ENCODE measurements around the gene TFEB.

TFEB gene

DNA sequence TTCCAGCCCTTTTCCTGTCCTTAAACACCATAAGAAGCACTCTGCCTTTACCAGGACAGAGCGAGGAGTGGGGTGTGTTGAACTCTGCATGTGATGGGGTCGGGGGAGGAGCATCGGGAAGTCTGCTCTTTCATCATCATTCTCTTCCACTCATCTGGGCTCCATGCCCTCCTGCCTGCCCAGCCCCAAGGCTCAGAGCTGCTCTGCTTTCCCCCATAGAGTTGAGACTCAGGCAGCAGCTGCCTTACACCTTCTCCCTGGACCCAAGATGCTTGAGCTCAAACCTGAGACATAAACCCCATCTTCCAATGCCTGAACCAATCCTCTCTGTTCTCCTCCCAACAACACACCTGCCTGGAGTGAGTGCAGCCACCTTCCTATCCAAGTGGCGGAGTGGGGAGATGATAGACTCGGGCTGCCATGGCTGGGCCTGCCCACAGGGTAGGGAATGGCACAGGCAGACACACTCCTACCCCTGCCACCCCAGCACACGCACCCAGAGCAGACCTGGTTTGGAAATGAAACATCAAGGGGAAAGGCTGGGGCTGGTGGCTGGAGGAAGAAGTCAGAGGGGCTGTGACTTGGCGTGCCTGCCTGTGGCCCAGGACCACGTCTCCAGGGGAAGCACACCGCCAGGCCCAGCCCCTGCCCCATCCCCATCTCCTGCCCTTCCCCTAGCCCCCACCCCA, 28.4 kb downstream of the TFEB start:
- Histone ChIP-seq H3K9me3 (ENCODE audit: insufficient read depth, low read depth, low read length) (no peaks in the 10 kb centered on the region), H3K27me3 (ENCODE audit: insufficient read depth, low read length) (no peaks in the 10 kb centered on the region; the same call in 1 of the 2 replicates), H3K4me3 (ENCODE audit: low read length) (no peak overlapping the region), H3K36me3 (ENCODE audit: insufficient read depth, low read depth, low read length) (no peaks in the 10 kb centered on the region), H3K9ac (ENCODE audit: low read depth, low read length) (no peak overlapping the region), H3K4me1 (ENCODE audit: insufficient read depth, low read length) (no peaks in the 10 kb centered on the region), H3K27ac (ENCODE audit: low read length) (no peak overlapping the region)

DNA sequence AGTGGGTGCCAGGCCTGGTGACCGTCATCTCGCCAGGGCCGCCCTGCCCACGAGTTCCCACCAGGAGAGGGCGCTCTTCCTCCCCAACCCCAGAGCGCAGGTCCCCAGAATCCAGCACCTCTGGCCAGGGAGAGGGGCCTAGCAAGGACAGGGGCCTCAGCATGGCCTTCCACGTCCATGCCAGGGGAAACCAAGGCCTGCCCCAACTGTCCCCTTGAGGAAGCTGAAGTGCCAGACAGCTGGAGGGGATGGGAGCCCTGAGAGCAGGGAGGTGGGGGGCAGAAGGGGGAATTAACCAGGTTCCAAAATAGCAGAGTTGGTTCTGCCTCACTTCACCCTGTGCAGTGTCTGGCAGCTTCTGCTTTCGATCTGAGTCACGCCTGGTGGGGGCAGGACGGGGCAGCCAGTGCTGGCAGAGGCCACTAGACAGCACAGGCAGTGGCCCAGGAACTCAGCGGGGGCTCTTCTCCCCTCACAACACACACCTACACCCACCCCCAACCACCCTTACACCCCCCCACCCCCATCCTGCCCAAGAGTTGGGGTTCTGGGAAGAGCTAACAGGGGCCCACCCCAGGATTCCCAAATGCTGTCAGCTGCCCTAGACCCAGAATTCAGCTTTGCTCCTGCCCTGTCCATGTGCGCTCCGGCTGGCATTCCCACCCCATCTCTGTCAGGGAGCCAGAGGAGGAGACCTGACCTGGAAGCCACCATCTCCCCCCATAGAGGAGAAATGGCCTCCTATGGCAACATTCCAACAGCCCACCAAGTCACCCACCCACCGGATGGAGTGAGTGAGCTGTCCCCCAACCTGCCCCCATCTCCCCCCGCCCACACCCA, 29.2 kb downstream of the TFEB start:
- no peaks in the 10 kb centered on the region for H3K36me3 ChIP-seq (ENCODE audit: insufficient read depth, low read depth, low read length)
- no peak overlapping the region for H3K9ac ChIP-seq (ENCODE audit: low read depth, low read length)
- no peaks in the 10 kb centered on the region; the same call in 1 of the 2 replicates for H3K27me3 ChIP-seq (ENCODE audit: insufficient read depth, low read length)
- H3K27ac ChIP-seq (ENCODE audit: low read length) = no peak overlapping the region
- H3K4me3 ChIP-seq (ENCODE audit: low read length) = no peak overlapping the region
- H3K9me3 ChIP-seq (ENCODE audit: insufficient read depth, low read depth, low read length) = no peaks in the 10 kb centered on the region
- no peaks in the 10 kb centered on the region for H3K4me1 ChIP-seq (ENCODE audit: insufficient read depth, low read length)

DNA sequence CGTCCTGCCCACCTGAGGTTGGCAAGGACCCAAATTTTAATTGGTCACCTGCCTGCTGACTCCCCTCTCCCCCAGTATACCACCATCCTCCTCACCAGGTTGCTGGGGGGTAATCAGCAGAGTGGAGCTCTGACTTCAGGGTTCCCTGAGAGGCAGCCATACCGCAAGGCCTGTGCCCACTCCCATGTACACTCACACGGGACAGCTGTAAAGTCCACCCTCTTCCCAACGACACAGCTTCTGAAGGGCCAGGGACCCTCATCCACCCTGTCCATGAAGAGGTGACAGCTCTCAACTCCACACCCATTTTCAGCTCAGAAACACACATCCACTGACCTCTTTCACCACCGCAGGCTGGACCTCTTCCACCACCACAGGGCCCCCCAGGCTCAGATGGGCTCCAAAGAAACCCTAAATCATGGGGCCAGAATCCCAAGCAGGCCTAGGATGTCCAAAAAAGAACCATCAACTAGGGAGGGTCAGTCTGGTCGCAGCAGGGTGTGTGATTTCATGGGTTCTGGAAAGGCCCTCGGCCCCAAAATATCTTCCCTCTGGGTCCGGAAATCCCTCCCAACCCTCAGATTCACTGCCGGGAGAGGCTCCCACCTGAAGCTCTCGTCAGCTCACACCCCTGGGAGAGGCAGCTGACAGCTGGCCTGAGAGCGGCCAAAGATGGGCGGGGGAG, 30.0 kb downstream of the TFEB start:
- Histone ChIP-seq H3K9ac (ENCODE audit: low read depth, low read length) (no peak overlapping the region), H3K36me3 (ENCODE audit: insufficient read depth, low read depth, low read length) (no peaks in the 10 kb centered on the region), H3K27ac (ENCODE audit: low read length) (no peak overlapping the region)

DNA sequence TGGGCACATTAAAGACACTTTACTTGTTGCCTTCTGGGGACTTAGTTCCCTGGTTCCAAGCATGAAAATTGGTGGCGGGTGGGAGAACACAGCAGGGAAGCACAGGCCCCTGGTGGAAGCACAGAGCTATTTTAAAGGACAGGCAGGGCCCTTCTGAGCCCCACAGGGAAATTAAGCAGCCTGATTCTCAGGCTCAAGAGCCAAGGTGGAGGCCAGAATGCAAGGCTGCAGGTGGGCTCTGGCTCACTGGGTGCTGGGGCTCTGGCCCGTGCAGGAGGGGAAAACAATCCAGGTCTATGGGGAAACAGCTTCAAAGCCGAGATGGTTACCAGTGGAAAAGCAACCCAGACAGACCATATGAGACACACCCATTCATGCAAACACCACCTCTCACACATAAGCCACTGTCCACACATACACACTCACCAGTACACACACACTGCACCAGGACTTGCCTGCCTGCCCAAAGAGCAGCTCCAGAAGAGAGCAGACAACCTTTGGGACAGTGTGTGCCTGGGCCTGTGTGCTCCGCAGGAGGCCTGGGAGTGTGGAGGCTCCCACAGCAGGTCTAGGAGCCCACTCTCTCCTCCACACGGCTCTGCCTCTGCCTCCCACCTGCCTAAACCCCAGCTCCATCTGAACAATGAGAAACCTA, 30.6 kb downstream of the TFEB start:
- H3K9me3 ChIP-seq (ENCODE audit: insufficient read depth, low read depth, low read length) = no peaks in the 10 kb centered on the region
- no peaks in the 10 kb centered on the region; the same call in 1 of the 2 replicates for H3K27me3 ChIP-seq (ENCODE audit: insufficient read depth, low read length)
- no peaks in the 10 kb centered on the region for H3K36me3 ChIP-seq (ENCODE audit: insufficient read depth, low read depth, low read length)
- no peaks in the 10 kb centered on the region; the same call in 1 of the 2 replicates for H3K4me1 ChIP-seq (ENCODE audit: insufficient read depth, low read length)
- H3K9ac ChIP-seq (ENCODE audit: low read depth, low read length) = no peak overlapping the region
- no peak overlapping the region for H3K4me3 ChIP-seq (ENCODE audit: low read length)
- no peak overlapping the region for H3K27ac ChIP-seq (ENCODE audit: low read length)

More for the DNA sequence above, 30.0 kb downstream of the TFEB start:
- H3K4me3 ChIP-seq (ENCODE audit: low read length) = no peak overlapping the region
- H3K27me3 ChIP-seq (ENCODE audit: insufficient read depth, low read length) = no peaks in the 10 kb centered on the region; the same call in 1 of the 2 replicates
- H3K9me3 ChIP-seq (ENCODE audit: insufficient read depth, low read depth, low read length) = no peaks in the 10 kb centered on the region
- H3K4me1 ChIP-seq (ENCODE audit: insufficient read depth, low read length) = no peaks in the 10 kb centered on the region; the same call in 1 of the 2 replicates

DNA sequence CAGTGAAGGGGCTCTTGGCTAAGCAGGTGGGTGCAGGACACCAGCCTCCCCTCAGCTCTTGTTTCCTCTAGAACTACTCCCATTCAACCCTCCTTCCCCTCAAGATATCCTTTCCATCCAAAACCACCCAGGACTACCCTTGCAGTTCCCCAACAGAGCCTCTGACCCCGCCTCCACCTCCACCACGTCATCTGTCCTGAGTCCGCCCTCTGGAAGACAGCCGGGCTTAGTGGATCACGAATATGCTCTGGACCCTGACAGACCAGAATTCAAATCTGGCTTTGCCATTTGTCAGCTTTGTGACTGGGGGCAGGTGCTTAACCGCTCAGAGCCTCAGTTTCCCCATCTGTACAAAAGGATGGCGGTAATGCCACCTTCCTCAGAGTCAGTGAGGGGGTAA, 31.4 kb downstream of the TFEB start:
- H3K36me3 ChIP-seq (ENCODE audit: insufficient read depth, low read depth, low read length) = no peaks in the 10 kb centered on the region
- H3K9ac ChIP-seq (ENCODE audit: low read depth, low read length) = no peak overlapping the region
- no peaks in the 10 kb centered on the region; the same call in 1 of the 2 replicates for H3K27me3 ChIP-seq (ENCODE audit: insufficient read depth, low read length)
- no peak overlapping the region for H3K4me3 ChIP-seq (ENCODE audit: low read length)
- no peaks in the 10 kb centered on the region; the same call in 1 of the 2 replicates for H3K4me1 ChIP-seq (ENCODE audit: insufficient read depth, low read length)
- no peak overlapping the region for H3K27ac ChIP-seq (ENCODE audit: low read length)
- no peaks in the 10 kb centered on the region for H3K9me3 ChIP-seq (ENCODE audit: insufficient read depth, low read depth, low read length)

DNA sequence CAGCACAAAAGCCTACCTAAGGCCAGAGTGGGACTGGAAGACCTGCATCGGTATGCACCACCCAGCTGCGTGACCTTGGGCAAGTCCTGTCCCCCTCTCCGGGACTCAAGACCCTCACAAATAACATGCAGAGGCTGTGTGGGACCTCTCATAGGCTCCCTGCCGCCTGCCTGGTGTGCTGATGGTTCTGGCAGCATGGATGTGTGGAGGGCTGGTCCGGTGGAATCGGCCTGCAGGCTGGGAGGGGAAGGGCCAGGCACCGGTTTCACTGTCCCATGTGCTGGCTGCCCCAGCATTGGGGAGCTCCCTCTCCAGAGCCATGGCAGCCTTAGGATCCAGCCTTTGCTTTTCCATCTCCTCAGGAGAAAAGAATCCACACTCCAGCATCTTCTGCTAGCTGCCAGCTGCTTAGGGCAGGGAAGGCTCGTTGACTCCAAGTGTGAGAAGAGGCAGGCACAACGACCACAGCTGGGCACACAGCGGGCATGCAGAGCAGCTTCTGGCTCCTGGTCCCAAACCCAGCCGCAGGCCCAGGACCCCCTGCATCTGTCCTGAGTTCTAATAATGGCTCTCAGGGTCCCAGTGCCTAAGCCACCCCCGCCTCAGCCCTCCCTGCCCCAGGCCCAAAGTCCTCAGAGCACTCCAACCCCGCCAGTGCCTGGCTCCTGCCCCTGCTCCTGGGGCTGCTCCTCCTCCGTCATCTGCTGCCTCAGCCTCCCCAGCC, 32.5 kb downstream of the TFEB start:
- Histone ChIP-seq H3K4me3 (ENCODE audit: low read length) (no peak overlapping the region), H3K4me1 (ENCODE audit: insufficient read depth, low read length) (no peaks in the 10 kb centered on the region; the same call in 1 of the 2 replicates), H3K27ac (ENCODE audit: low read length) (no peak overlapping the region), H3K36me3 (ENCODE audit: insufficient read depth, low read depth, low read length) (no peaks in the 10 kb centered on the region), H3K9ac (ENCODE audit: low read depth, low read length) (no peak overlapping the region), H3K27me3 (ENCODE audit: insufficient read depth, low read length) (no peaks in the 10 kb centered on the region), H3K9me3 (ENCODE audit: insufficient read depth, low read depth, low read length) (no peaks in the 10 kb centered on the region)

DNA sequence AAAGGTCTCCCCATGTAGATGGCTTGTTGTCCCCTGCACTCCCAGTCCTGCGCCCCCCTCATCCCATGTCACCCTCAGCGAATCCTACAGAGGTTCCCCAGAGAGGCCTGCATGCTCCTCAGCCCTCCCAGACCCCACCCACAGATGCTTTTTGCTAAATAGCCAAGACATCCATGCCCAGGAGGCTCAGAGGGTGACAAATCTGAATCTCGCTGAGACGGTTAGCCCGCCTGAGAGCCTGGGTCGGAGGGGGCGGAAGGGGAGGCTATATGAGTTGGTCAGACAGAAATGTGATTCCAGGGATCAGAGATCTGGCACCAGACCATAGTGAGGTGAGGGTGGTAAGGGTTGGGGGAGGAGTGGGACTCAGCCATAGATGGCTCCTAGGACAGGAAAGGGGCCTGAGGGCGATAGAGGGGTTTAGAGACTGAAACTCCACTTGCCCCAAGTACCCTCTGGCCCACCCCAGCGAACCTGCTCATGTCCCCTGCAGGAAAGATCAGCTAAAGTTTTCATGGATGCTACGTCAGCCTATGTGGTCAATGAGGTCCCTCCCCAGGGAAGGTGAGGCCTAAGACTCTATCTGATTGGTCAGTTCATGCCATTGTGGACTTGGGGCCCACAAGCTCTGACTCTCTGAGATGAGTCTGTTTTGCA, 33.2 kb downstream of the TFEB start:
- Histone ChIP-seq H3K9ac (ENCODE audit: low read depth, low read length) (no peak overlapping the region), H3K4me3 (ENCODE audit: low read length) (no peak overlapping the region), H3K9me3 (ENCODE audit: insufficient read depth, low read depth, low read length) (no peaks in the 10 kb centered on the region), H3K27ac (ENCODE audit: low read length) (no peak overlapping the region), H3K27me3 (ENCODE audit: insufficient read depth, low read length) (no peaks in the 10 kb centered on the region), H3K36me3 (ENCODE audit: insufficient read depth, low read depth, low read length) (no peaks in the 10 kb centered on the region), H3K4me1 (ENCODE audit: insufficient read depth, low read length) (no peaks in the 10 kb centered on the region; the same call in 1 of the 2 replicates)

DNA sequence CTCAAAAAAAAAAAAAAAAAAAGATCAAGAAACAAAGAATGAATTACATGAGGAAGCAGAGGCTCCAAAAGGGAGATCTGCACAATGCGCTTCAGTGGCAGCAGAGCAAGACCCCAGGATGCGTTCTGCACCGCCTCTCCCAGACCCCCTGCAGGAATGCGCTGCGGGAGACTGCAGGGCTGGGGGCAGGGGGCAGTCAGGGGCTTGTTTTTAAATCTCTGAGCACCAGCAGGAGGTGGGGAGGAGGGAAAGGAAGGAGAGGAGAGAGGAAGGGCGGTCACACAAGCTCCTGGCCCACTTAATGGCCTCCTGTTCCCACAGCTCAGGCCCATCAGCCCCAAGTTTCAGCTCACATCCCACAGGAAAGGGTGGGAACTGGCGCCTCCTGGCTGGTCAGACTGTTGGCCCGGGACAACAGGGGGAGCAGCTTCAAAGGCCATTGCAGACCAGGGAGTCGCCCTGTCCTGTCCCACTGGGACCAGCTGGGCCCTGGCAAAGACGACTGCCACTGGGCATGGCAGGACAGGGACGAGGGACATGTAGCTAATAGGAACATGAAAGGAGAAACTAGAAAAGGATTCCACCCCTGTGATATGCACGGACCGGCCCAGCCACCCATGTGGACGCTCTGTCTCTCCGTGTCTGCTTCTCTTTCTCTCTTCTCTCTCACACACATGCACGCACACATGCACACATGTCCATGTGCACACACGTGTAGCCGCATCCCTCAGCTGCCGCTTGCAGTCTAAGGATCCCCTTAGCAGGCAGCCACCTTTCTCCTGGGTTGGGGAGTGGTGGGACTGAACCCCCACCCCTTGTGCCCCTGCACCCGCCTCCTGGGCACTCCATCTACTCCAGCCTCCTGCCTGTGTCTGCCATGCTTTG, 34.7 kb downstream of the TFEB start:
- H3K27ac ChIP-seq (ENCODE audit: low read length) = no peak overlapping the region
- no peaks in the 10 kb centered on the region for H3K9me3 ChIP-seq (ENCODE audit: insufficient read depth, low read depth, low read length)
- no peaks in the 10 kb centered on the region for H3K36me3 ChIP-seq (ENCODE audit: insufficient read depth, low read depth, low read length)
- no peak overlapping the region for H3K4me3 ChIP-seq (ENCODE audit: low read length)
- H3K27me3 ChIP-seq (ENCODE audit: insufficient read depth, low read length) = no peaks in the 10 kb centered on the region
- no peak overlapping the region; the same call in 1 of the 2 replicates for H3K9ac ChIP-seq (ENCODE audit: low read depth, low read length)
- no peaks in the 10 kb centered on the region; the same call in 1 of the 2 replicates for H3K4me1 ChIP-seq (ENCODE audit: insufficient read depth, low read length)

DNA sequence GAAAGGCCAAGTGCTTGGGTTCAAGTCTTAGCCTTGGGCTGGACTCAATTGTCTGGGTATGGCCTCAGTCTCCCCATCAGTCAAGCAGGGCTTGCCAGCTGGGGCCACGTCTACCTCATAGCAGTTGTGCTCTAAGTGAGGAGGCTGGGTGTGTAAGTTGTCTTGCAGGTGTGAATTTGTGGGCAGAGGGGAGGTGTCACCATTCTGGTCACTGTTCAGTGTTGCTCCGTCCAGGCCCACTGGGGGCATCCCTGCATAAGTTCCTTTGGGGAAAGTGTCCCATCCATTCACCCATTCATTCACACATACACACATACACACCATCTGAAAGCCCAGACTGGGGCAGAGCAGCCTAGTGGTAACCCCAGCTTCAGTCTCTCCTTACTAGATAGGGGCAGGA, 36.3 kb downstream of the TFEB start:
- H3K27ac ChIP-seq (ENCODE audit: low read length) = no peak overlapping the region
- H3K9ac ChIP-seq (ENCODE audit: low read depth, low read length) = no peak overlapping the region

More for the DNA sequence above, 36.3 kb downstream of the TFEB start:
- Histone ChIP-seq H3K4me3 (ENCODE audit: low read length) (no peak overlapping the region), H3K36me3 (ENCODE audit: insufficient read depth, low read depth, low read length) (no peaks in the 10 kb centered on the region), H3K4me1 (ENCODE audit: insufficient read depth, low read length) (no peaks in the 10 kb centered on the region; the same call in 1 of the 2 replicates), H3K27me3 (ENCODE audit: insufficient read depth, low read length) (no peaks in the 10 kb centered on the region), H3K9me3 (ENCODE audit: insufficient read depth, low read depth, low read length) (no peaks in the 10 kb centered on the region)

Measured in iPS-20b (cell line).